Activated naive CD4-positive, alpha-beta T cell (primary cell): ENCODE data around the gene OR52E1.
"Not testable (repeated sequence)": the region's sequence is repeated elsewhere in the genome, so short reads cannot be mapped to it uniquely, and the experiment has no call there.

Experiments
- DNase-seq, 4 experiments: peaks; one replicate each; lab custom pipeline; 2025; lab: John Stamatoyannopoulos, UW

The OR52E1 gene

GRCh38 chr11:5069272-5069671 is at the start of gene OR52E1:
Gene OR52E1 (plus strand): TSS chr11:5069572.
- DNase-seq: no peak

GRCh38 chr11:5021996-5022395 is 47.4 kb upstream of the OR52E1 start:
- DNase-seq: no peak

GRCh38 chr11:5036669-5037068 is 32.7 kb upstream of the OR52E1 start:
- no peak for DNase-seq

- no peak for DNase-seq
Measured at GRCh38 chr11:5037926-5038325, 31.4 kb upstream of the OR52E1 start.

GRCh38 chr11:5038341-5038740 is 31.0 kb upstream of the OR52E1 start:
- no peak for DNase-seq

- DNase-seq: no peak
Measured at GRCh38 chr11:5040876-5041275, 28.5 kb upstream of the OR52E1 start.

- DNase-seq: no peak
Measured at GRCh38 chr11:5042091-5042490, 27.3 kb upstream of the OR52E1 start.

- DNase-seq: no peak
Measured at GRCh38 chr11:5043380-5043779, 26.0 kb upstream of the OR52E1 start.

- DNase-seq: no peak
Measured at GRCh38 chr11:5046226-5046625, 23.1 kb upstream of the OR52E1 start, which contains the start of gene OR52J3. Gene OR52J3 (plus strand): TSS chr11:5046526. CDS start chr11:5046526, 0 bp downstream.

GRCh38 chr11:5046754-5047330 is 22.5 kb upstream of the OR52E1 start:
- DNase-seq: no peak

GRCh38 chr11:5058679-5059078 is 10.7 kb upstream of the OR52E1 start:
- DNase-seq: not testable (repeated sequence)

- no peak for DNase-seq
Measured at GRCh38 chr11:5059391-5059790, 10.0 kb upstream of the OR52E1 start, which contains the start of gene OR52E2. Gene OR52E2 (minus strand): TSS chr11:5059627. CDS start chr11:5059627, 0 bp downstream.

- DNase-seq: no peak
Measured at GRCh38 chr11:5065027-5065426, 4.3 kb upstream of the OR52E1 start.

- DNase-seq: no peak
Measured at GRCh38 chr11:5071799-5072198, 2.4 kb downstream of the OR52E1 start.

- DNase-seq: no peak
Measured at GRCh38 chr11:5081405-5081804, 12.0 kb downstream of the OR52E1 start.

- no peak for DNase-seq
Measured at GRCh38 chr11:5083602-5084001, 14.2 kb downstream of the OR52E1 start.

GRCh38 chr11:5088556-5088955 is 19.2 kb downstream of the OR52E1 start:
- no peak for DNase-seq

- no peak for DNase-seq
Measured at GRCh38 chr11:5090668-5091067, 21.3 kb downstream of the OR52E1 start.

GRCh38 chr11:5092821-5093585 is 23.6 kb downstream of the OR52E1 start:
- no peak for DNase-seq

- no peak for DNase-seq
Measured at GRCh38 chr11:5096011-5096410, 26.6 kb downstream of the OR52E1 start.

GRCh38 chr11:5102246-5102645 is 32.9 kb downstream of the OR52E1 start:
- no peak for DNase-seq

- no peak for DNase-seq
Measured at GRCh38 chr11:5103066-5103465, 33.7 kb downstream of the OR52E1 start.

GRCh38 chr11:5107285-5107684 is 37.9 kb downstream of the OR52E1 start:
- no peak for DNase-seq

GRCh38 chr11:5115339-5115738 is 46.0 kb downstream of the OR52E1 start:
- DNase-seq: no peak
